HG03196 (cell line): ENCODE measurements around the gene GSTM5.
"Not testable (repeated sequence)": the region's sequence is repeated elsewhere in the genome, so short reads cannot be mapped to it uniquely, and the experiment has no call there.

Experiments
- ATAC-seq: cut with Tn5 transposase; IDR thresholded peaks from one replicate; pipeline ENCODE4 v1.9.1; 2021; ENCODE audit not compliant: unreplicated experiment

Gene GSTM5

DNA sequence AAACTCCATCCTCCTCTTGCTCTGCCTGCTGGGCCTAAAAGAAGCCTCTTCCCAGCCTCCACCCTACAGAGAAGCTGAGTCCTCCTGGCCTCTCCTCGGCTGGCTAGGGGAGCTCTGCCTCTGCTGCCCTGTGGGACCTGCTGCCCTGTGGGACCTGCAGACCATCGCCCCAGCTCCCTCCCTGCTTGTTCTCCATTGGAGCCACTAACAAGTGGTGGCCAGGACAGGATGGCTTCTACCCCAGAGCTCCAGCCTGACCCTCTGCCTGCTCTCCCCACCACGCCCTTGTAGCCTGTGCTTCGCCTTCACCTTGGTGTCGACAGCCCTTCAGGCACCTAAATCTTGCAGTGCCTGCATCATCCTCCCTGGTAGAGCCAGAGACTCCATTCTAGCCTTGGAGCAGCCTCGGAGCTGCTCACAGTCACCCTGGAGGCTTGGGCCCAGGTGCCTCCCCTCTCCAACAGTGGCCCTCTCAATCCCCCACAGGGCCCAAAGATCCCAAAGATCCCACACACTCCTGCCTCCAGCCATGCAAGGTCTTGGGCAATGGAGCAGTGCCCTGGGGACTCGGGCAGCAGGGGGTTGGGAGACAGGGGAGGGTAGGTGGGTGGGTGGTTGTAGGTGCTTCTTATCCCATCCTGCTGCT, 48.7 kb downstream of the GSTM5 start:
- ATAC-seq, result no peak

DNA sequence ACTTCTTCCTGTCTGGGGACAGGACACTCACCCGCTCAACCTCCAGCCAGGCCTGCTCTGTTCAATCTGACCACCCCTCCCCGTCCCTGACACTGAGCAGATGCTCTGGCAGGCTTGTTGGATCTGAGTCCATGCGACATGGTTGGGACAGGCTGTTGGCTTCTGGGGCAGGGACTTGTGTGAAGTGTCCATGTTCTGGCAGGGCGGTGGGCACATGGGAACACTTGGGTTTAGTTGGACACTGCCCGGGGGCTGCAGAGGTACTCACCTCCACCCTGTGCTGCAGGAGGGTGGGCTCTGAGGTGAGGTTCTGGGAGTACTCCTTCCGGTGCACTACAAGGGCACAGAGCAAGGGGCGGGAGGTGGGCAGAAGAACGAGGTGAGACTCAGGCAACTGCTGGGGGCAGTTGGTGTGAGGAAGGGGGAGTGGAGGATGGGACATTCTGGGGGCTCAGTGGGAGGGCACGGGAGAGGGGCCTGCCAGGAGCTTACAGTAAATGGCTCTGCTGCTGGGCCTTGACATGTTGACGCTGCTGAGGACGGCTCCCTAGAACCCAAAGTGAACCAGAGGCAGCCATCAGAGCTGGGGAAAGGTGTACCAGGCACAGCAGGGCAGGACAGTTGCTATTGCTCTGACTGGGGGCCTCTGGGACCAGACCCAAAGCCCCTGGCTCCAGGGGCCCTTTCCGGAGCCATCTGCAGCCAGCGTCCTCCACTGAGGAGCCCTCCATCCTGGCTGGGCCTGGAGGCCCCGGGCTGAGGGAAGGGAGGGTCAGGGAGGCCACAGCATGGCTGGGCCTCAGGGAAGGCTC, 49.4 kb downstream of the GSTM5 start:
- no peak for ATAC-seq

- no peak for ATAC-seq
Measured at GRCh38 chr1:109762039-109762585, 50.1 kb downstream of the GSTM5 start.

GRCh38 chr1:109762821-109763645, 51.0 kb downstream of the GSTM5 start:
- ATAC-seq, result no peak

GRCh38 chr1:109763646-109764415, 51.8 kb downstream of the GSTM5 start, which contains the start of gene EPS8L3:
Gene EPS8L3, minus strand, starts transcription at chr1:109763923. Its CDS starts 2,174 bp downstream, at chr1:109761749.
- no peak for ATAC-seq

DNA sequence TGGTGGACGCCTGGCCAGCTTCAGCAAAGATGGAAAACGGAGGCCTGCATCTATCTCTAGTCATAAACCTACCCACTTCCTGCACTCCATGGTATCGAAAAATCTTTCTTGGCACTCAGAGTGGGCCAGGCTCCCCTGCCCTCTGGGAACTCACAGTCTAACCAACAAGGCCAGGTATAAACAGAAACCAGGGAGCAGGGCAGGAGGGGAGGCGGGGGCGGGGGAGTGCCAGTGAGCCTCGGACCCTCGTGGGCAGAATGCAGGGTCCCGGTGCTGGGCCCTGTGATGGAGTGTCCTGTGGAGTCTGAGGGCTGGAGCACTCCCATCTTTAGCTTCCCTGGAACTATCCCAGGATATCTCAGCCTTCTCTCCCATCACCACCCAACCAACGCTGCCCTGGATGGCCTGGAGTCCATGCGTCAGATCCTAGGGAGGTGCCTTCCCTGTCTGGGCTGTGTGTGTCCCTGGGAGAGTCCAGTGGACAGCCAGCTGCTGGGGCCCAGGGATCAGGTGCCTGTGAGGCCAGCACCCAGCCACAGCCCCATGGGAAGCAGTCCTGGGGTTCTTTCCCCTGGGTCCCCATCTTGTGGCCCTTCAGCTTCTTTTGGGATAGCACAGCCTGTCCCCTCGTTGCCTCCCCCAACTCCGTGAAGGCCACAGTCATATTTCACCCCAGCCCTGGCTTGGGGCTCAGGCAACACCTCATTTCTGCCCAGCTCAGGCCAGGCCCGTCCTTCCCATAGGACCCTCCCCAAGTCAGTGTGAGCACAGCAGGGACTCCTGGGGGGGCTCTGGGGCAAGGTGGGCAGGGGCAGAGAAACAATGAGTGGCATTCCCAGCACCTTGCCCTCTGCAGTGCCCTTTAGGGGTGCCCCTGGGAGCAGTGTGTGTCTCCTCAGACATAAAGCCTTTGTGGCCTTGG, 52.8 kb downstream of the GSTM5 start:
- ATAC-seq, result no peak

GRCh38 chr1:109765483-109765815, 53.4 kb downstream of the GSTM5 start:
- ATAC-seq, result no peak

GRCh38 chr1:109765896-109766615, 54.0 kb downstream of the GSTM5 start:
- no peak for ATAC-seq

- not testable (repeated sequence) for ATAC-seq
Measured at GRCh38 chr1:109766991-109767636, 55.1 kb downstream of the GSTM5 start.
